Gastrocnemius medialis (tissue), 4 donors: ENCODE measurements around the gene PARD3B. TPM values are rescaled to one million over a fixed set of nuclear protein-coding genes. Genes with fewer than 3 reads are reported as not detected.

Experiments
- ATAC-seq, 2 donors: fragments of 150-250 bp; one replicate each; pipeline ENCODE4 v1.9.1; 2016
- DNase-seq, 2 donors: peaks; one replicate each; pipeline ENCODE4 v3.0.0-alpha.2; 2019
- H3K27ac ChIP-seq, 4 donors: fragments of 200-600 bp; sonication (generic); 1 replicate in 1 of 4; 2 replicates in 3 of 4; pipeline ENCODE4 v1.5.1; 2016 to 2018; ENCODE audit warnings: mild to moderate bottlenecking in 2 of 4, moderate library complexity in 1 of 4
- H3K27me3 ChIP-seq, 3 donors: fragments of 200-600 bp; sonication (generic) in 2 of 3; 1 replicate in 1 of 3; 2 replicates in 2 of 3; pipeline versions ENCODE4 v1.5.1 to v1.6.0; 2016 to 2019; ENCODE audit warnings: mild to moderate bottlenecking in 1 of 3, moderate library complexity in 1 of 3
- H3K36me3 ChIP-seq, 2 donors: fragments of 200-600 bp; sonication (generic) in 1 of 2; one replicate each; pipeline ENCODE4 v1.5.1; 2017 to 2018
- H3K4me1 ChIP-seq, 2 donors: fragments of 200-600 bp; sonication (generic) in 1 of 2; one replicate each; pipeline ENCODE4 v1.5.1; 2016 to 2017; ENCODE audit warnings: mild to moderate bottlenecking in 2 of 2
- H3K4me3 ChIP-seq, 4 donors: fragments of 200-600 bp; sonication (generic) in 3 of 4; 1 replicate in 1 of 4; 2 replicates in 3 of 4; pipeline ENCODE4 v1.5.1; 2016 to 2019; ENCODE audit warnings: mild to moderate bottlenecking in 2 of 4
- H3K9me3 ChIP-seq, 3 donors: fragments of 200-600 bp; sonication (generic) in 2 of 3; 1 replicate in 1 of 3; 2 replicates in 2 of 3; pipeline ENCODE4 v1.5.1; 2016 to 2019
- POLR2A ChIP-seq, 2 donors: fragments of 450-650 bp; IDR thresholded peaks; one replicate each; pipeline ENCODE4 v1.6.1; 2017; ENCODE audit warnings: antibody characterized with exemption in 2 of 2, mild to moderate bottlenecking in 2 of 2, moderate library complexity in 2 of 2
- in situ Hi-C, 4 donors: fragments of 200-750 bp; cut with MboI; loops; one replicate each; pipeline versions ENCODE4 v1.15.0 to v1.8.0; 2017; ENCODE audit warnings: low sequenced_read_pairs in 4 of 4
- intact Hi-C: fragments of 100-400 bp; cut with DNase I; formaldehyde crosslinking; loops from one replicate; pipeline ENCODE4 v1.15.1; 2023; ENCODE audit warnings: low total_unique reads
- total RNA-seq, 4 donors: library from RNA; depleted of rRNA; stranded (reverse); fragments of >200 nt; gene quantifications; one replicate each; pipeline versions ENCODE4 v1.1.0 to v1.2.3, GENCODE V29; 2016
- TF ChIP-seq, protein P1 (sequence below), 5 experiments: fragments of 450-650 bp in 3 of 5; fragments of 200-600 bp in 2 of 5; sonication (generic) in 2 of 5; IDR thresholded peaks in 4 of 5; conservative IDR thresholded peaks in 1 of 5; 1 replicate in 4 of 5; 2 replicates in 1 of 5; pipeline ENCODE4 v1.5.1; 2016 to 2019; ENCODE audit warnings: antibody characterized with exemption in 5 of 5, mild to moderate bottlenecking in 3 of 5, moderate library complexity in 3 of 5

Gene PARD3B
- total RNA-seq, 4 donors from 2014 or later: 2.2 to 15.5 (median 4.6) TPM

GRCh38 chr2:205170399-205170798, 625.1 kb downstream of the PARD3B start:
- no peaks in the 10 kb centered on the region for H3K27me3 ChIP-seq
- no peak overlapping the region for H3K27ac ChIP-seq
- no peak overlapping the region for H3K4me3 ChIP-seq
- no peaks in the 10 kb centered on the region for H3K36me3 ChIP-seq
- in situ Hi-C loops (no loop called here), intact Hi-C loops (no loop called here)
- DNase-seq: no peak
- H3K4me1 ChIP-seq: no peaks in the 10 kb centered on the region
- no peak for ATAC-seq
- no peaks in the 10 kb centered on the region for H3K9me3 ChIP-seq
- TF ChIP-seq POLR2A (IDR thresholded peaks at IDR 0.05): no peak
- TF ChIP-seq, protein P1, sequence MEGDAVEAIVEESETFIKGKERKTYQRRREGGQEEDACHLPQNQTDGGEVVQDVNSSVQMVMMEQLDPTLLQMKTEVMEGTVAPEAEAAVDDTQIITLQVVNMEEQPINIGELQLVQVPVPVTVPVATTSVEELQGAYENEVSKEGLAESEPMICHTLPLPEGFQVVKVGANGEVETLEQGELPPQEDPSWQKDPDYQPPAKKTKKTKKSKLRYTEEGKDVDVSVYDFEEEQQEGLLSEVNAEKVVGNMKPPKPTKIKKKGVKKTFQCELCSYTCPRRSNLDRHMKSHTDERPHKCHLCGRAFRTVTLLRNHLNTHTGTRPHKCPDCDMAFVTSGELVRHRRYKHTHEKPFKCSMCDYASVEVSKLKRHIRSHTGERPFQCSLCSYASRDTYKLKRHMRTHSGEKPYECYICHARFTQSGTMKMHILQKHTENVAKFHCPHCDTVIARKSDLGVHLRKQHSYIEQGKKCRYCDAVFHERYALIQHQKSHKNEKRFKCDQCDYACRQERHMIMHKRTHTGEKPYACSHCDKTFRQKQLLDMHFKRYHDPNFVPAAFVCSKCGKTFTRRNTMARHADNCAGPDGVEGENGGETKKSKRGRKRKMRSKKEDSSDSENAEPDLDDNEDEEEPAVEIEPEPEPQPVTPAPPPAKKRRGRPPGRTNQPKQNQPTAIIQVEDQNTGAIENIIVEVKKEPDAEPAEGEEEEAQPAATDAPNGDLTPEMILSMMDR (IDR thresholded peaks at IDR 0.05 in 4 of 5, conservative IDR thresholded peaks at IDR 0.05 in 1 of 5): no peak

DNA sequence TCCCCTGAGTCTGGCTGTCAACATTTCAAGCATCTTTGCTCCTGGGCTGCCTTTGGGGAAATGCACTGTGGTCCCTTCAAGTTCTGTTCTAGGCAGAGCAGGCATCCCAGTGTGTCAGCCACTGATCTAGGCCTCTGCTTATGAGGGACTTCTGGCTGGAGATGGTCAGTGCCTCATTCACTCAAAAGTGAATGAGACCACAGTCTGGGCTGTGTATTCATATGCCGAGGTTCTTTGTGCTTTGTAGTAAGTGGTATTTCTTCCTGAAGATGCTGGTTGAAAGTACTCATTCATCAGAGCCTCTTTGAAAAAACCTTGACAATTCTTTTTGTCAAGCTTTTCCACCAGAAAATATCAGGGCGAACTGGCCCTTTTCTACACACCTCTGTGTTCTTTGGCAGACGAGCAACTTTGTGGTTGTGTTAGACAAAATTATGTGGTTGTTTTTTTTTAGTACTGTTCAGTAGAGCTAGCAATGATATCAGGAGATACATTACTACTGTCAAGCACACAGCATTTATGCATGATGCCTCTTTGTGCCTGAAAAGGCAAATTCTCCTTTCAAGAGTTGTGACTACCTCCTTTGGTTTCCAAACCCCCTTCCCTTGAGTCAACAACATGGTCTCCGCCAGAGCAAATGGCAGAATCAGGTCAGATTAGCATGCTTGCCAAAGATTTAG, 626.1 kb downstream of the PARD3B start:
- Histone ChIP-seq H3K27me3 (no peaks in the 10 kb centered on the region), H3K27ac (no peak overlapping the region), H3K4me3 (no peak overlapping the region), H3K9me3 (no peaks in the 10 kb centered on the region), H3K36me3 (no peaks in the 10 kb centered on the region), H3K4me1 (no peaks in the 10 kb centered on the region)
- in situ Hi-C loops (no loop called here), intact Hi-C loops (no loop called here)
- no peak for DNase-seq
- TF ChIP-seq POLR2A (IDR thresholded peaks at IDR 0.05): no peak
- TF ChIP-seq, protein P1 (IDR thresholded peaks at IDR 0.05 in 4 of 5, conservative IDR thresholded peaks at IDR 0.05 in 1 of 5): no peak
- ATAC-seq: no peak

GRCh38 chr2:205175831-205176230, 630.6 kb downstream of the PARD3B start:
- TF ChIP-seq POLR2A (IDR thresholded peaks at IDR 0.05): no peak
- TF ChIP-seq, protein P1 (IDR thresholded peaks at IDR 0.05 in 4 of 5, conservative IDR thresholded peaks at IDR 0.05 in 1 of 5): no peak
- intact Hi-C loops: no loop called here

GRCh38 chr2:205176546-205176945, 631.3 kb downstream of the PARD3B start:
- no peak for ATAC-seq
- intact Hi-C loops: no loop called here

More at GRCh38 chr2:205175831-205176230, 630.6 kb downstream of the PARD3B start:
- H3K36me3 ChIP-seq: no peaks in the 10 kb centered on the region
- no peaks in the 10 kb centered on the region for H3K9me3 ChIP-seq
- H3K27ac ChIP-seq: no peak overlapping the region
- DNase-seq (no peak), ATAC-seq (no peak)
- H3K27me3 ChIP-seq: no peaks in the 10 kb centered on the region
- in situ Hi-C loops: no loop called here
- no peaks in the 10 kb centered on the region for H3K4me1 ChIP-seq
- H3K4me3 ChIP-seq: no peak overlapping the region

More at GRCh38 chr2:205176546-205176945, 631.3 kb downstream of the PARD3B start:
- no peaks in the 10 kb centered on the region for H3K27me3 ChIP-seq
- H3K27ac ChIP-seq: no peak overlapping the region
- H3K4me1 ChIP-seq: no peaks in the 10 kb centered on the region
- no peaks in the 10 kb centered on the region for H3K36me3 ChIP-seq
- DNase-seq: no peak
- TF ChIP-seq, protein P1 (IDR thresholded peaks at IDR 0.05 in 4 of 5, conservative IDR thresholded peaks at IDR 0.05 in 1 of 5): no peak
- no peak for TF ChIP-seq POLR2A (IDR thresholded peaks at IDR 0.05)
- in situ Hi-C loops: no loop called here
- no peak overlapping the region for H3K4me3 ChIP-seq
- H3K9me3 ChIP-seq: no peaks in the 10 kb centered on the region
